ENCODE measurements around the gene MRPS18B.
A peak's percentile ranks its signal among the peaks of the same experiment; 100 is the strongest.

MRPS18B gene

GRCh38 chr6:30613251-30614043, 4.2 kb upstream of the MRPS18B start:
- H3K36me3 Mint-ChIP-seq (ENCODE audit: low read depth): peaks cover 53% of the 10 kb centered on the region
- no peak for TF ChIP-seq CTCF (IDR thresholded peaks at IDR 0.05; ENCODE audit: unreplicated experiment in 3 of 3)
- peaks cover 55% of the 10 kb centered on the region for H3K4me1 Mint-ChIP-seq
- H3K9me3 Mint-ChIP-seq: peaks cover 3% of the 10 kb centered on the region
- peak overlapping the region; percentile 94 to 100 (median 100) for H3K27ac Mint-ChIP-seq
- H3K4me3 Mint-ChIP-seq: peak overlapping the region; percentile 96 to 99 (median 97)
- peaks cover 5% of the 10 kb centered on the region for H3K27me3 Mint-ChIP-seq (ENCODE audit: low read depth)

- Mint-ChIP-seq H3K4me1 (peaks cover 53% of the 10 kb centered on the region), H3K4me3 (peak overlapping the region; percentile 96 to 99 (median 97)), H3K27ac (peak overlapping the region; percentile 100), H3K9me3 (peaks cover 3% of the 10 kb centered on the region), H3K27me3 (ENCODE audit: low read depth) (peaks cover 5% of the 10 kb centered on the region), H3K36me3 (ENCODE audit: low read depth) (peaks cover 45% of the 10 kb centered on the region)
- TF ChIP-seq CTCF (IDR thresholded peaks at IDR 0.05; ENCODE audit: unreplicated experiment in 3 of 3): no peak
Measured at GRCh38 chr6:30614044-30614842, 3.4 kb upstream of the MRPS18B start.

GRCh38 chr6:30614843-30615218, 2.8 kb upstream of the MRPS18B start:
- no peak for TF ChIP-seq CTCF (IDR thresholded peaks at IDR 0.05; ENCODE audit: unreplicated experiment in 3 of 3)
- peaks cover 3% of the 10 kb centered on the region for H3K9me3 Mint-ChIP-seq
- peak overlapping the region; percentile 96 to 99 (median 97) for H3K4me3 Mint-ChIP-seq

GRCh38 chr6:30615219-30615957, 2.3 kb upstream of the MRPS18B start:
- peaks cover 5% of the 10 kb centered on the region for H3K27me3 Mint-ChIP-seq (ENCODE audit: low read depth)
- peaks cover 44% of the 10 kb centered on the region for H3K4me1 Mint-ChIP-seq
- peaks cover 40% of the 10 kb centered on the region for H3K36me3 Mint-ChIP-seq (ENCODE audit: low read depth)
- no peak for TF ChIP-seq CTCF (IDR thresholded peaks at IDR 0.05; ENCODE audit: unreplicated experiment in 3 of 3)
- peak overlapping the region; percentile 96 to 99 (median 97) for H3K4me3 Mint-ChIP-seq
- peaks cover 3% of the 10 kb centered on the region for H3K9me3 Mint-ChIP-seq
- H3K27ac Mint-ChIP-seq: peak overlapping the region; percentile 100

More at GRCh38 chr6:30614843-30615218, 2.8 kb upstream of the MRPS18B start:
- H3K4me1 Mint-ChIP-seq: peaks cover 49% of the 10 kb centered on the region
- H3K27me3 Mint-ChIP-seq (ENCODE audit: low read depth): peaks cover 5% of the 10 kb centered on the region
- H3K27ac Mint-ChIP-seq: peak overlapping the region; percentile 100
- peaks cover 44% of the 10 kb centered on the region for H3K36me3 Mint-ChIP-seq (ENCODE audit: low read depth)

GRCh38 chr6:30615958-30616810, 1.5 kb upstream of the MRPS18B start:
- H3K9me3 Mint-ChIP-seq: peaks cover 3% of the 10 kb centered on the region
- peaks cover 39% of the 10 kb centered on the region for H3K36me3 Mint-ChIP-seq (ENCODE audit: low read depth)
- H3K27ac Mint-ChIP-seq: peak overlapping the region; percentile 100
- peak overlapping the region; percentile 96 to 99 (median 97) for H3K4me3 Mint-ChIP-seq
- H3K27me3 Mint-ChIP-seq (ENCODE audit: low read depth): peaks cover 5% of the 10 kb centered on the region
- TF ChIP-seq CTCF (IDR thresholded peaks at IDR 0.05; ENCODE audit: unreplicated experiment in 3 of 3): no peak
- H3K4me1 Mint-ChIP-seq: peaks cover 40% of the 10 kb centered on the region

All from nephron (organoid).